GM18870 (cell line): ENCODE results near the gene SLC1A4.
A peak's percentile ranks its signal among the peaks of the same experiment; 100 is the strongest.
"Not testable (repeated sequence)": the region's sequence is repeated elsewhere in the genome, so short reads cannot be mapped to it uniquely, and the experiment has no call there.

Source experiments
- ATAC-seq: cut with Tn5 transposase; IDR thresholded peaks from one replicate; pipeline ENCODE4 v1.9.1; 2021; ENCODE audit warnings: moderate library complexity; ENCODE audit not compliant: unreplicated experiment

Gene SLC1A4

DNA sequence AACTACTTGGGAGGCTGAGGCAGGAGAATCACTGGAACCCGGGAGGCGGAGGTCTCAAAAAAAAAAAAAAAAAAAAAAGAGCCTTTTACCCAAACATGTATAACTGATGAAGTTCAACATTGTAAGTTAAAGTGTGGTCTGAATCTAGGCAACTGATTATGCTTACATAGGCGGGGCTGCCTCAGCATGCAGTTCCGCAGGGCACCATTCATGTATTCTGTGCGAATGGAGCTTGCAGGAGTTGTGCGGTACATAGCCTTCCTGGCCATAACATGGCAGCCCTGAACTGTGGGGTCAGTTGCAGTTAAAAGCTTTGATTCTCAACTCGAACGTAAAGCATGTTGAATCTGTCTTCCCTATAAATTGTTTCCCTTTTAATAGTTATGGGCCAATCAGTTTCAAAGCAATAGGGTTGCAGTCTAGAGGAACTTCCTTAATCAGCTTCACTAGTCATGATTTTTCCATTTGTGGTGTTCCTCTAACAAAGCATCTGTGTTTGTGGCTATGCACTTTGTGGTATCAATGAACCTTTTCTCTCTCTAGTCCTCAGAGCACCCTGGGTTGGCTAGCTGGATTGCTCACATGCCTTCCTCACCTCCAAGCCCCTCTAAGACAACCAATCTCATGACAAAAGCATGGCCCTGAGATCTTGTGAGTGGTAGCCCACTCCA, 36.4 kb downstream of the SLC1A4 start:
- ATAC-seq: no peak

DNA sequence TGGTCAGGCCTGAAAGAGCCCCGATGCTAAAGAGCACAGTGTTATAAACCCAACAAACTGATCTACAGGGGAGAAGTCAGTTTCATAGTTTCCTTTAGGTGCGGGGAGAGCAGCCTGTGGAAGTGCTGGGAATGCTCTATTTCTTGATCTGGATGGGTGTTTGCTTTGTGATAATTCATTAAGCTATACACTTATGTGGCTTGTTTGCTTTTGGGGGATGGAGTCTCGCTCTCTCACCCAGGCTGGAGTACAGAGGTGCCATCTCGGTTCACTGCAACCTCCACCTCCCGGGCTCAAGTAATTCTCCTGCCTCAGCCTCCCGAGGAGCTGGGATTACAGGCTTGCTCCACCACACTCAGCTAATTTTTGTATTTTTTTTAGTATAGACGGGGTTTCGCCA, 37.0 kb downstream of the SLC1A4 start:
- ATAC-seq: no peak

DNA sequence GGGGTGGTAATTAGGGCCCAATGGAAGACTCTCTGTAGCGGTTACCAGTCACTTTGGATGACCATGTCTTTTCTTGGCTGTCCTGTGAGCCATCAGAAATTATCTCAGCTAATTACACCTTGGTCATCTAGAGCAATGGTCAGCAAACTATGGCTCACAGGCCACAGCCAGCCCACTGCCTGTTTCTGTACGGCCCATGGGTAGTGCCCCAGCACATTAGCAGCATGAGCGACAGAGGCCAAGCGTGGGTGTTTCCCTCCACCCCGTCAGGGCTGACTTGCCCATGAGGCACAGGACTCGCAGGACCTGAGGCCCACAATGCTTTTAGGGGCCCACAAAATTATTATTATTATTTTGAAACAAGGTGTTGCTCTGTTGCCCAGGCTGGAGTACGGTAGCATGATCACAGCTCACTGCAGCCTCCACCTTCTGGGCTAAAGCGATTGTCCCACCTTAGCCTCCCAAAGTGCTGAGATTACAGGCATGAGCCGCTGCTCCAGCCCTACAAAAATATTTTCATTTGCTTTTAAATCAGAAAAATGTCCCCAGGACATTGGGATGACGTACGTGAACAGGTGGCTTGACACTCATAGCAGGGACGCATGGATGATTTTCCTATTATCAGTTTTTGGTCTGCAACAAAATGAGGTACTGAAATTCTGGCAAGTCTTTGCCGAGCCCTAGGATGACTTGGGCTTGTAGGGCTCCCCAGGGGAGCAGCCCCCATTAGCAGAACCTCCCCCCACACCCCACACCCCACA, 37.7 kb downstream of the SLC1A4 start:
- ATAC-seq: no peak

DNA sequence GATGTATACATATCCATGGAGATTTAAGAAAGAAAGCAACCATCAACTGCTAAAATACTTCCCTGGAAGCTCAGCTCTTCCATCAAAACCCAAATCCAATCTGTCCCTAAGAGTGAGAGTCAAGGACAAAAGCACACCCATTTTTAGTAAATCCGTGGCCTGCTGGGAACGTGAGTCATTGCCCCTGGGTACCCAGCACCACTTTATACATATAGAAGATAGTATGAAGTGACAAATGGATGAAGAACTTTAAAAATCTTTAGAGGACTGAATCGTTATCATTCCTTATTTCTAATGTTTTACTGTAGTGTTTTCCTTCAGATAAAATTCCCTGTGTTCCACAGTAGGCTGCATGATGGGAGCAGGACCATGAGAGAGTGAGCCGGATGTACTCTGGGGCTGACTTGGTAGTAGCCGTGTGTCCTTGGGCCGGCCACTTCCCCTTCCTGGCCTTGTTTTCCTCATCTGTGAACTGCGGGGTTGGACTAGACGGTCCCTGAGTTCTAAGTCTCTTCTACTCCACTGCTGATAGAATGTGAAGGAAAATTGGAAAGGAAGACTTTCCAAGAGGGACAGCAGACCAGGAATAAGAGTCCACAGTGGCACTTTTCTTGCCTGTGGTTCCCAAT, 38.5 kb downstream of the SLC1A4 start:
- no peak for ATAC-seq

DNA sequence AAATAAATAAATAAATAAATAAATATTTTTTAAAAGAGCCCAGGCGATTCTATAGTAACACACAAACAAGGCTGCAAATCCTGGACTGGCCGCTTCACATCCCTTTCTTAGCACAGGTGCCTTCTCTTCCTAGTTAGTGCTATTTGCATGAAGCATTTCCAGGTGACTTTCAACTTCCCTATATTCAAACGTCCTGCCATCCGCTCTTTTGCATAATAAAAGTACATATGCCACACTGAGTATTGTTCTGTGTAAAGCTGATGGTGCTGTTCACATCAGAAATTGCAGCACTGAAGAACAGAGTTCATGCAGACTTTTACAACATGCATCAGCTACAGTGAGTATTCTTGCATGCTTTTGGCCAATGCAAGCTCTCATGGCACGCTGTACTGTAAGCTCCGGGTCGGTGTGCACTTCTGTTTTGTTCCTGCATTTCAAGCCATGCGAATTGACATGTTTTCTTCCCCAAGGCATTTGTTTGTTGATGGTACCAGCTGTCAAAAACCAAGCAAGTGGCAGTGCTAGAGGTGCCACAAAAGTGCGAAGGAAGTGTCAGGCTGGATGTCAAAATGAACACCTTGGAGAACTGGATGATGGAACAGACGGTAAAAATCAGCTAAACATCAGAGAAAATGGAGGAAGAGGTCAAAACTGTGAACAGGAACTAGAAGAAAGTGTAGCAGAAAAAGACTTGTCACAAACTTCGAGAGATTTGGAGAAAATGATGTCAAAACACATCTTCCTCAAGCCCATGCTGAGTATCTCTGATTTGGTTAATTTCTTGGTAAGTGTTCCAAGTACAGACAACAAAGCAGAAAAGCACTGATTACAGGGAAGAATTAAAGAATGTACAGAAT, 41.5 kb downstream of the SLC1A4 start:
- no peak for ATAC-seq

DNA sequence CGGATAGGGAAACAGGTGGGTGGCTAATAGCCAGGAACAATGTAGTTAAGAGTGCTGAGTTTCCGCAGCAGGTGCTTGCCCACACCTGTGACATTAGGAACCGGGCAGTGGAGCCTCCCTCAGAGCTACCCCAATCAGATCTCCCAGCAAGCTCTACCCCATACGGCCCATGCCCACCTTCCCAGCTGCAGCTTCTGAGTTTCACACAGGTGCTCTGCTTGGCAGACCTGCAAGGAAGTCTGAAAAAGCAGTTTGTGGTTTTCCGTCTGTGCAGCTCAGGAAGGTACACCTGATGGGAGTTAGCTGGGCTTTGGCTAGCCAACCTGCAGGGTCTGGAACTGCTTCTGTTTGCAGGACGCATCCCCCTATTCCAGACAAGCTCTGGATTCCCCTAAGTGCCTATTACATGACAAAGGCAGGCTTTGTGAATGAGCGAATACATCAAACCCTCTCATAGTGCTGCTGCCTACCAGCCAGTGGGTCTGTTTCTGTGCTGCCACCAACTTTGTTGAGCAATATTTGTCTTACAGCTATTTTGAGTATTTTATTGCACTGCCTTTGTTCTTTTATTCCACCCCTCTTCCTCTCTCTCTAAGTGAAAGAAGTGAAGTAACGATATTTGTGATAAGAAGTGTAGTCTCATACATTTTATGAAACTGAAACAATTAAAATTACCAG, 42.3 kb downstream of the SLC1A4 start:
- peak; percentile 36 for ATAC-seq

DNA sequence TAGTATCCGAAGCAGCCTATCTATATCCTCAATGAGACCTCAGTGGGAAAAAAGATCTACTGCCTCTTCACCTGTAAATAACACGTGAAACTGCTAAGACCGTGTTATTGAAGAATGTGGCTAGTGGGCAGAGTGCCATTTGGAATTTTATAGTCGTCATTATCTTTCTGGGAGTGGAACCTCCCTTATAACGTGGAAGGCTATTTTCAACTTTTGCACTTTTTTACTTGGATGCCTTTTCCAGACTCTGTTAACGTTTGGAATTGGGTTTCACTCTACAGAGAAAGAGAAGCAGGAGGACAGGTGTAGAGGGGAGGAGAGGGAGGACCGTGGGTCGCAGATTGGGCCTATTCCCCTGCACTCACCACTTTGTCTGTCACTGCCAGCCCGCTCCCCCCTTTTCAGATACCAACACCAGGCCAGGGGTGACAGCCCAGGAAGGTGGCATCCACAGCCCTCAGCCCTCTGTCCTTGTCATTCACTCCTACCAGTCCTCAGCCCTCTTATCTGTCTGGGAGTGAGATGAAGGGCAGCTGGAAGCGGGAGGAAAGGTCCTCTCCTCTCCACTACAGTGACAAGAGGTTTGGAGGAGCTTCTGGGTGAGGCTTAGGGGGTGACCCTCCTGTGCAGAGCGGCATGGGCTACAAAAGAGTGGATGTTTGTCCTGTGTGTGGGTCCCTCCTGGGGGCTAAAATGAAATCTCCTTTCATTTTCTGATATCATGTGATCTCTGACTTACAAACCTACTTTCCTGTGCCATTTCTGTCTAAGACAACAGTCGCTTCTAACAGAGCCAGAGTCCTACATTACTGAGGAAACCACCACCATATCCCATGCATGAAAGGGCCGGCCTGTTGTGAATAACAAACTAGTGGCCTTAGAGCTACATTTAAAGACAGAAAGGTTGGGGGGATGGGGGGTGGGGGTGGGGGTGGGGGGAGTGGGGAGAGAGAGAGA, 43.1 kb downstream of the SLC1A4 start:
- ATAC-seq: no peak

DNA sequence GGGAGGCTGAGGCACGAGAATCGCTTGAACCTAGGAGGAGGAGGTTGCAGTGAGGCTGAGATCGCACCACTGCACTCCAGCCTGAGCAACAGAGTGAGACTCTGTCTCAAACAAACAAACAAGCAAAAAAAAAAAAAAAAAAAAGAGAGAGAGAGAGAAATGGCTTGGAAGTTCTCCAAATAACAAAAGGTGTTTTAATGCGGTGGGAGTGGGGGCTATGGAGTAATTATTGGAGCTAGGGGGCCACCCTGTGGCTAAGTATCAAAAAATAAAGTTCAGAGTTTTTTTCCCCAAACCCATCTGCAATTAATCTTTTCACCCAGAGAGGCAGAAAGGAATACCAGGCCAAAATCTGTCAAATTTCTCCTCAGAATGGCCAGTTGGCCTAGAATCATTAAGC, 44.0 kb downstream of the SLC1A4 start:
- no peak for ATAC-seq

DNA sequence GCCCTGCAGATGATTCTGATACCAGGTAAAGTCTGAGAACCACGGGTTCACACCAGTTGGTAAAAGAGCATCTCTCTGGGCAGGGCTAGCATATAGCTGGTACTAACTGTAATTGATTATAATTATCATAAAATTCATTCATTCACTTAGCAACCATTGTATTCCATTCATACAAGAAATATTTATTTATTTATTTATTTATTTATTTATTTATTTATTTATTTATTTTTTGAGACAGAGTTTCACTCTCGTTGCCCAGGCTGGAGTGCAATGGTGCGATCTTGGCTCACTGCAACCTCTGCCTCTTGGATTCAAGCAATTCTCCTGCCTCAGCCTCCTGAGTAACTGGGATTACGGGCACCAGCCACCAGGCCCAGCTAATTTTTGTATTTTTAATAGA, 44.5 kb downstream of the SLC1A4 start:
- not testable (repeated sequence) for ATAC-seq

DNA sequence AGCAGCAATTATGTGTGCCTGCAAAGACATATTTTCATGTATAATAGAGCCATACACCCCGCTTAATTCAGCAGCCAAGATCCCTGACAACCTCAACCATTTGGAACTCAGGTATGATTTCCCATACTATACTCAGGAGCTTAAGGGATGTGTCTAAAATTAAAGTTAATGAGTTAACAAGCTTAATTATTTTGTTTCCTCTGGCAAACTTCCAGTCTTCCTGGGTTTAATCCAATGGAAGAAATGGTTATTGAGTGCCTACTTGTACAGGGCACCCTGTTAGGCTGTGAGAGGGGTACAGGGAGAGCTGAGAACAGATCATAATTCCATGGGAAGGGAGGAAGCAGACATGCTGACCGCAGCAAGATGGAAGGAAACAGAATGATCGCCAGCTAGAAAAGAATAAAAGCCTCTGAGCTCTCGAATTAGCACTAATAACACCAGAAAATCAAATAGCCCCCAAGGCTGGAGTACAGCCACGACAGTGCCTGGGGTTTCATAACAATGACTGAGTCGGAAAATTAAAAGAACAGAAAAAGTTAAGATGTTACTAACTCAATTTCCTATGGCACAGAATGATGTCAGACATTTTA, 46.2 kb downstream of the SLC1A4 start:
- ATAC-seq: no peak

DNA sequence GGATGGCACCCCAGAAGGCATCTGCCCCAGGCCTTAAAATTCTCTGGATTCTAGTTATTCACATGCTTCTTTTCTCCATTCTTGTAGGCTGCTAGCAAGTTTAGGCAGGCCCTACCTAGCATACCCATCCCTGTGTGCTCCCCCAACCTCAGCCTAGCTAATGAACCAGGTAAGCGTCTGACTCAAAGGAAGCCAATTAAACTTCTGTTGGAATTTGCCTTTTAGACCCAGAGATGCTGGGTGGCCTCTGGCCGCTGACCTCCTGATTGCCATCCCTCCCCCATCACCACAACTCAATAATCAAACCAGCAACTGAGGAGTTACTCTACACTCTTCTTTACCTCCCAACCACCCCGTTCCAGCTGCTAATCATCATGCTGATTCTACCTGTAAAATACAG, 48.0 kb downstream of the SLC1A4 start:
- no peak for ATAC-seq

DNA sequence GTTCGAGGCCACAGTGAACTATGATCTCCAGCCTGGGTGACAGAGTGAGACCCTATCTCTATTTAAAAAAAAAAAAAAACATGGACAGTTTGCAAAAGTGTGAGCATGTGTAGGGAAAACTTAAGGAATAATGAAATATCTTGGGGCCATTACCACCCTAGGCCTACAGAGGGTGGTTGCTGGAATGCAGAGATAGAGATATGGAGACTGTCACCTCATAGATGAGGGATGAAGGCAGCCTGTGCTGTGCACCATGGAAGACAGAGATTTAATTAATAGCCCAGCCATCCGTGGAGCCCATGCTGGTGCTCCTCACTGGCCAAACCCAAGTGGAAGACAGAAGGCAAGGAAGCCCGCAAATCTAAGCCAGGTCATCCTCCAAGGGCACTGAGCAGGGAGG, 50.4 kb downstream of the SLC1A4 start:
- no peak for ATAC-seq

DNA sequence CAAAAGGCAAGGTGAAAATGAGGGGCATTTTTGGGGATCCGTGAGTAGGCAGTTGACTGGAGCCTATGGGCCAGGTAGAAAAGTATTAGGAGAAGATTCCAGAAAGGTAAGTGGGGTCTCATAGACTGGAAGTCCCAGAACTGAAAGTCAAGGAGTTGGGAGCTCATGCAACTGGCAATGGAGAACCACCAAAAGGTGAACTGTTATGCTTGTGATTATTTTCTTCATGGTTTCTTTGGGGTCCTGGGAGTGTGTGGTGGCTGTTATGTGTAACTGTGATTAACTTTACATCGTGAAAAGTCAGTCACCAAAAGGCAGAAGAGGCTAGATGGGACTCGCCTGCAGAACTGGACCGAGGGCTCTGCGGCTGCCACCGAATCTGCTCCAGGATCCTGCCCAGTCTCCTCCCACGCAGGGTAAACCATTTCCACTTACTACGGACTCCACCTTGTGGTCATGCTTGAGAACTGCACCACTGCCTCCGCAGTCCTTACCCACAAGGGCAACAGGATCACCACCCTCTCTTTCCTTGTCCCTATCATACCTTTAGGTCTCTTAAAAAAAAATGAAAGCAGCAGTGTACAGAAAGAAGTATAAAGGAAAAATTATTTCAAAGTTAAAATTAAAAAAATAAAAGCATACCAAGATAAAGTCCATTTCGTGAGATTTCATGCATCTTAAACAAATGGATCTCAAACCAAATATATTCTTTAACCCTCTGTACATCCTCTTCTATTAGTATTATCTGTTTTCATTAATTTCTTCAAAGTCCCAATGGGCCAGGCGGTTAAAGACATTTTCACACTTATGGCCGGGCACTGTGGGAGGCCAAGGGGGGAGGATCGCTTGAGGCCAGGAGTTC, 51.4 kb downstream of the SLC1A4 start:
- ATAC-seq: peak; percentile 75

DNA sequence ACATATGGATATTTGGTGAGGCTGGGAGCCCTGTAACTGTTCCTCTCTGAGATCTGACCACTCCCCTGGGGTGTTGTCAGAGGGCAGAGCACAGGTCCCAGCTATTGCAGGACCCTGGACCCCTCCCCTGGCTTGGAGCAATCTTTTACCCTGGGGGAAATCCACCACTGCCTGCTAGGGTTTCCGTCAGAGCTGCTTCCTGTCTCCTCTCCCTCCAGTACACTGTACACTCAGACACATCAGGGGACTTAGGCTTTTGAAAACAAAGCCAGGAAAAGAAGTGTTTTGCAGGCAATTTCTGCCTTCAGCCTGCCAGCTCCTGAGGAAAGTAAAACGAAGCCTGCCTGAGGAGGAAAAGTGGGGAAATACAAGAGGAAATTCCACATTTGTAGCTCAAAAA, 53.8 kb downstream of the SLC1A4 start:
- no peak for ATAC-seq

DNA sequence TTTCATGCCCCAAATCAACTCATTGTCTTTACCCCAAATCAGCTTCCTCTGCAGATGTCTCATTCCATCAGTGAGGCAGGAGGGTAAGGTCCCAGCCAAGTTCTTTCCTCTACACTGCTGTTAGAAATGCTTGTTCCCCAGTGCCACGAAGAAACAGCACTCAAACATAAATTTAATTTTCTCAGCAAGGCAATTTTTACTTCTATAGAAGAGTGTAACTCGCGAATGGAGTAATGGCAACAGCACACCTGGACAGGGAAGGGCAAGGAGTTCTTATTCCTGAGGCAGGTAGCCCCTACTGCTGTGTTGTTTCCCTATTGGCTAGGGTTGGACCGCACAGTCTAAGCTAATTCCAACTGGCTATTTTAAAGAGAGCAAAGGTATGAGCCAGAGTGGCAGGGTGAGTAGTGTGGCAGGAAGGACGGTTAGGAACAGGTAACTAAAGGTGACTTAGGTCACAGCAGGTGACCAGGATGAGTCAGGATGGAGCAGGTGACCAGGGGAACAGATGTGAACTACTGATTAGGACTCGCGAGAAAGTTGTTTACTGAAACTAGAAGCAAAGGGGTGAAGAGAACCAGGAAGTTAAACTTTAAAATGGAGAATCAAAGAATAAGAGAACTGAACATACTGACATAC, 55.0 kb downstream of the SLC1A4 start:
- ATAC-seq: no peak

DNA sequence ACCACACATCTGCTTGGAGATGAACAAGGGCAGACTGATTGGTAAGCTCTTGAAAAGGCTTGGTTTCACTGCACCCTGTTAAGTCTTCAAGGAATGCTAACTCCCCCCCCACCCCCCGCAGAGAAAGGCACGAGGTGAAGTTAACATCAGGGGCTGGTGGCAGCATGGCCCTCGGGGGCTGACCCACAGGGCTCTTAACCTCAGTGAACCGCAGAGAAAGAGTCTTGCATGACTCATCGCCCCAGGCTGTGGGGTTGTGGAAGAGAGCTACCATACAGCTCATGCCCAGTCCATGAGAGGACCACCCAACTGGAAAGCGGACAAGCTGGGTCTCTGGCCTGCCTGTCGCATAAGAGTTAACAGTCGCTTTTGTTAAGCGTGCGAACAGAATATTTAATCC, 56.5 kb downstream of the SLC1A4 start:
- ATAC-seq: no peak

DNA sequence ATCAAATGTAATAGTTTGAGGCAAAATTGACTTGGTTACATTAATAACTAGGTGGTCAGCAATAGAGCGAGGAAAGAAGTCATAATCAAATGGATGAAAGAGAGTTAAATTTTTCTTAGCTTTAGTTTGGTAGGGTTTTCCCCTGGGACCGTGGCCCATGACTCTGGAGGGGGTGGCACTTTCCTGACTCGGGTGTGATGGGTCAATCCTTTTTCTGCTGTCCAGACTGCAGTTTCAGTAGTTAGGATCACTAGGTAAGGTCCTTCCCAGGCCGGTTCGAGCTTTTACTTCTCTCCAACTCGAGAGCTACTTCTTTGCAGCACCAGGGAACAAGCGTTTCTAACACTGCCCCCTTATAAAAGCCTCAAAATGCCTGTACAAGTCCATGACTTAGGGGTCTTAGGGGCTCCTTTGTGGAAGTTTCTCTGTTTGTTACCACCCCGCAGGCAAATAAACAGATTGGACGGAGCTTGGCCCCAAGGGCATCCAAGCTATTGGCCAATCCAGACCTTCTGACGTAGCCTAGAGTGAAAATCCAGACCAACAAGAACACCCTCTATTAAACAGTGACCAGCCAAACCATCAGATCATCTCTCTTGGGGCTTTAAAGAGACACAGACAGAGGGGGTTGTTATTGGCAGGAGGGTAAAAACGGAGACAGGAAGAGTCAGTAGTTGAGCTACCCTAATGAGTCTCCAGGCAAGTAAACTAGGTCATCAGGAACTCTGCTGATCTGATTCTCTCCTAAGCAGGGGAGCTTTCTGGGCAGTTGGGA, 57.6 kb downstream of the SLC1A4 start:
- ATAC-seq: no peak
